Measurements from ENCODE around the gene THSD4.

Gene THSD4

GRCh38 chr15:71426792-71427191 is 311.5 kb downstream of the THSD4 start:
- Histone ChIP-seq H3K4me3 (no peak overlapping the region), H3K27ac (no peak overlapping the region)
- TF ChIP-seq, protein P1, sequence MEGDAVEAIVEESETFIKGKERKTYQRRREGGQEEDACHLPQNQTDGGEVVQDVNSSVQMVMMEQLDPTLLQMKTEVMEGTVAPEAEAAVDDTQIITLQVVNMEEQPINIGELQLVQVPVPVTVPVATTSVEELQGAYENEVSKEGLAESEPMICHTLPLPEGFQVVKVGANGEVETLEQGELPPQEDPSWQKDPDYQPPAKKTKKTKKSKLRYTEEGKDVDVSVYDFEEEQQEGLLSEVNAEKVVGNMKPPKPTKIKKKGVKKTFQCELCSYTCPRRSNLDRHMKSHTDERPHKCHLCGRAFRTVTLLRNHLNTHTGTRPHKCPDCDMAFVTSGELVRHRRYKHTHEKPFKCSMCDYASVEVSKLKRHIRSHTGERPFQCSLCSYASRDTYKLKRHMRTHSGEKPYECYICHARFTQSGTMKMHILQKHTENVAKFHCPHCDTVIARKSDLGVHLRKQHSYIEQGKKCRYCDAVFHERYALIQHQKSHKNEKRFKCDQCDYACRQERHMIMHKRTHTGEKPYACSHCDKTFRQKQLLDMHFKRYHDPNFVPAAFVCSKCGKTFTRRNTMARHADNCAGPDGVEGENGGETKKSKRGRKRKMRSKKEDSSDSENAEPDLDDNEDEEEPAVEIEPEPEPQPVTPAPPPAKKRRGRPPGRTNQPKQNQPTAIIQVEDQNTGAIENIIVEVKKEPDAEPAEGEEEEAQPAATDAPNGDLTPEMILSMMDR (IDR thresholded peaks at IDR 0.05): no peak
- no peak for DNase-seq (ENCODE audit: low spot score)

DNA sequence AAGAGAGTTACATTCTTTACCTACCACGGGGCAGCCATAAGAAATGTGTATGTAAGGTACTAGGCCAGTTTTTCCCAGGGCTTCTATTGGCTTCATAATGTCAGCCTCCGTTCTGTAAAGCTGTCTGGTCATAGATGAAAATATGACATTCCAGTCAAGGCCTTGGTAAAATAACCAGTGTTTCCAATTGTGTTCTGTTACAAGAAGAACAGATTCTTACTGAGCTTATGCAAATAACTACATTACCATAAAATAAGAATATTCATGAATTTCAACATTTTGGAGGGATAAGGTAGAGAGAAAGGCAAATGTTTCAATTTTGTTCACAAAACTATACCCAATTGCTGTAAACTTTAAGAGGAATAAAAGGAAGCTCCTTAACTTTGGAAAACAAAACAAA is 315.5 kb downstream of the THSD4 start:
- no peak overlapping the region for H3K27ac ChIP-seq
- TF ChIP-seq, protein P1 (IDR thresholded peaks at IDR 0.05): no peak
- no peak for DNase-seq (ENCODE audit: low spot score)
- H3K4me3 ChIP-seq: no peak overlapping the region

GRCh38 chr15:71431343-71432336 is 316.4 kb downstream of the THSD4 start:
- TF ChIP-seq, protein P1 (IDR thresholded peaks at IDR 0.05): no peak
- H3K4me3 ChIP-seq: no peak overlapping the region
- DNase-seq (ENCODE audit: low spot score): no peak
- no peak overlapping the region for H3K27ac ChIP-seq

- H3K27ac ChIP-seq: no peak overlapping the region
- no peak overlapping the region for H3K4me3 ChIP-seq
- TF ChIP-seq, protein P1 (IDR thresholded peaks at IDR 0.05): no peak
These were observed 318.1 kb downstream of the THSD4 start for GRCh38 chr15:71433402-71433801.

GRCh38 chr15:71434774-71435173 is 319.5 kb downstream of the THSD4 start:
- TF ChIP-seq, protein P1 (IDR thresholded peaks at IDR 0.05): no peak
- Histone ChIP-seq H3K27ac (no peak overlapping the region), H3K4me3 (no peak overlapping the region)
- DNase-seq (ENCODE audit: low spot score): no peak

More at GRCh38 chr15:71433402-71433801, 318.1 kb downstream of the THSD4 start:
- DNase-seq (ENCODE audit: low spot score): no peak

DNA sequence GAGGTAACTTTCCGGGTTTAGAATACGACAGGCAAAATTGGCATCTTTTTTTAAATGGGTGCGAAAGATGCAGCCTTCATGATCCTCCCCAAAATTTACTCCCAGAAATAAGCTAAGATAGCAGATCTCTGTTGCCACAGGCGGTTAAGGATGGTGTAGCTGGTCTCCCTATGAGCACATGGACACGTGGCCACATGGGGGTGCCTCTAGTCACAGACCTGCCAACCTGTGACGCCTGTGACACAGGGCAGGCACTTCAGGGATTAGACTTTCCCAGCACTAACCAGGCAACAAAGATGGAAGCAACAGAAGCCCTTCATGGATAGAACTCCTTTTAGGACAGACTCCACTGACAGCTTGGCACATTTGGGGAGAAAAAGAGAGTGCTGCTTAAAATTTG is 320.3 kb downstream of the THSD4 start:
- no peak for DNase-seq (ENCODE audit: low spot score)
- TF ChIP-seq, protein P1 (IDR thresholded peaks at IDR 0.05): no peak
- Histone ChIP-seq H3K4me3 (no peak overlapping the region), H3K27ac (peak overlapping the region in 1 of 2 donors; percentile 9)

DNA sequence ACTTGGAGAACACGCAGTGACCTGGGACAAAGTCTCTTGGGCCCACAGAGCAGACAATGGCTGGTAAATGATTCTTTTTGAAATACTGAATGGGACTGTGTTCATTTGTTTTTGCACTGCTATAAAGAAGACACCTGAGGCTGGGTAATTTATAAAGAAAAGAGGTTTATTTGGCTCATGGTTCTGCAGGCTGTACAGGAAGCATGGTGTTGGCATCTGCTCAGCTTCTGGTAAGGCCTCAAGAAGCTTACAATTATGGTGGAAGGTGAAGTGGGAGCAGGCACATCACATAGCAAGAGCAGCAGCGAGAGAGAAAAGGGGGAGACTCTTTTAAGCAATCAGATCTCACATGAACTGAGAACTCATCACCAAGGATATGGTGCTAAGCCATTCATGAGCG is 321.6 kb downstream of the THSD4 start:
- Histone ChIP-seq H3K4me3 (no peak overlapping the region), H3K27ac (no peak overlapping the region)
- DNase-seq (ENCODE audit: low spot score): no peak
- TF ChIP-seq, protein P1 (IDR thresholded peaks at IDR 0.05): no peak
